Measurements from ENCODE around the gene GNAI2. TPM values are rescaled to one million over a fixed set of nuclear protein-coding genes. Genes with fewer than 3 reads are reported as not detected.

Gene GNAI2
- polyA plus RNA-seq, 1 of the 3 experiments (the other 2 are of a cell fraction) = 649 TPM

GRCh38 chr3:50237754-50238548, 1.9 kb downstream of the GNAI2 start (continued):
- TF ChIP-seq YY1 (IDR thresholded peaks at IDR 0.05; ENCODE audit: low read depth) (peak; percentile 87), IRF3 (IDR thresholded peaks at IDR 0.05; ENCODE audit: low read depth, low read length) (no peak)

- Histone ChIP-seq H3K27me3 (ENCODE audit: insufficient read depth) (no peaks in the 10 kb centered on the region), H3K9ac (peak overlapping the region; percentile 95), H3K9me2 (no peaks in the 10 kb centered on the region), H3K36me3 (replicated peaks in 1 of 2; ENCODE audit: control insufficient read depth in 1 of 2, insufficient read depth in 2 of 2, low read length in 1 of 2) (peaks cover 0 to 11% of the 10 kb centered on the region in 2 experiments), H3K27ac (ENCODE audit: low read depth in 2 of 2, low read length in 1 of 2) (peak overlapping the region; percentile 60 to 90), H3K4me2 (peak overlapping the region; percentile 96), H3K4me3 (ENCODE audit: low read depth in 2 of 2, low read length in 1 of 2) (peak overlapping the region; percentile 82 to 98), H2AFZ (ENCODE audit: low read depth) (no peak overlapping the region), H4K20me1 (ENCODE audit: insufficient read depth) (peaks cover 58% of the 10 kb centered on the region), H3K9me3 (no peaks in the 10 kb centered on the region), H3K79me2 (ENCODE audit: insufficient read depth) (peaks cover 76% of the 10 kb centered on the region), H3F3A (replicated peaks; ENCODE audit: insufficient read depth) (peaks cover 13% of the 10 kb centered on the region), H3K4me1 (ENCODE audit: control insufficient read depth in 1 of 2, insufficient read depth in 2 of 2, low read depth in 1 of 2, low read length in 1 of 2) (peaks cover 8 to 26% of the 10 kb centered on the region in 2 experiments; a peak in 2 of 4 replicates)
- 76% methylated on average over 6 of the region's 7 CpGs for WGBS (ENCODE audit: low lambda C conversion rate)
- ChIA-PET POLR2A (interaction anchor here (0.6 to 1.0 kb wide), 3 partner anchors 21 to 42 kb away, joined by 3 read pairs; no protein-coding TSS in a partner anchor), CTCF (interaction anchor here (0.6 to 61.6 kb wide), 6 partner anchors 6 to 200 kb away, joined by 3 to 1375 read pairs (median 218); partner anchors contain the start of genes GNAI2 and GNAT1)
- no peak for DNase-seq
- TF ChIP-seq RAD21 (IDR thresholded peaks at IDR 0.05; ENCODE audit: low read length) = no peak
- no peak for TF ChIP-seq RXRA (IDR thresholded peaks at IDR 0.05; ENCODE audit: borderline replicate concordance, low read depth)
- no peak for TF ChIP-seq TAF1 (IDR thresholded peaks at IDR 0.05; ENCODE audit: borderline replicate concordance, low read depth, low read length)
- no peak for TF ChIP-seq IRF3 (IDR thresholded peaks at IDR 0.05; ENCODE audit: low read depth, low read length)
- TF ChIP-seq MEF2A (IDR thresholded peaks at IDR 0.05; ENCODE audit: borderline replicate concordance, low read depth) = no peak
- no peak for TF ChIP-seq FOXJ3 (CRISPR knock-in tag; IDR thresholded peaks at IDR 0.05)
These were observed 2.6 kb downstream of the GNAI2 start for GRCh38 chr3:50238549-50239026.

GRCh38 chr3:50239649-50240048, 3.6 kb downstream of the GNAI2 start:
- Histone ChIP-seq H3K9ac (no peak overlapping the region), H4K20me1 (ENCODE audit: insufficient read depth) (peaks cover 67% of the 10 kb centered on the region), H3K9me3 (no peaks in the 10 kb centered on the region), H3K4me1 (ENCODE audit: control insufficient read depth in 1 of 2, insufficient read depth in 2 of 2, low read depth in 1 of 2, low read length in 1 of 2) (peaks cover 8 to 26% of the 10 kb centered on the region in 2 experiments; a peak in 2 of 4 replicates), H3K4me2 (peak overlapping the region; percentile 96), H3K36me3 (replicated peaks in 1 of 2; ENCODE audit: control insufficient read depth in 1 of 2, insufficient read depth in 2 of 2, low read length in 1 of 2) (peaks cover 0 to 13% of the 10 kb centered on the region in 2 experiments), H2AFZ (ENCODE audit: low read depth) (no peak overlapping the region), H3K4me3 (ENCODE audit: low read depth in 2 of 2, low read length in 1 of 2) (no peak overlapping the region; a peak in 1 of 4 replicates), H3K27me3 (ENCODE audit: insufficient read depth) (no peaks in the 10 kb centered on the region), H3F3A (replicated peaks; ENCODE audit: insufficient read depth) (peaks cover 24% of the 10 kb centered on the region), H3K27ac (ENCODE audit: low read depth in 2 of 2, low read length in 1 of 2) (no peak overlapping the region), H3K9me2 (no peaks in the 10 kb centered on the region), H3K79me2 (ENCODE audit: insufficient read depth) (peaks cover 87% of the 10 kb centered on the region)
- ChIA-PET POLR2A (interaction anchor here (0.6 kb wide), 1 partner anchor 25 kb away, joined by 3 read pairs; no protein-coding TSS in a partner anchor), CTCF (interaction anchor here (19.2 to 61.6 kb wide), 3 partner anchors 7 to 53 kb away, joined by 433 to 1375 read pairs (median 433); partner anchors contain the start of genes GNAI2 and GNAT1)
- whole genome bisulfite sequencing (ENCODE audit: low lambda C conversion rate) = 89% methylated on average over 4 of the region's 4 CpGs
- DNase-seq = no peak
- TF ChIP-seq CHD2 (IDR thresholded peaks at IDR 0.05; ENCODE audit: low read length, partially characterized antibody) (no peak), FOSL2 (IDR thresholded peaks at IDR 0.05; ENCODE audit: borderline replicate concordance, low read depth) (no peak), EP300 (IDR thresholded peaks at IDR 0.05; ENCODE audit: borderline replicate concordance in 1 of 2, low read depth in 1 of 2, low read length in 1 of 2) (no peak), FOXJ3 (CRISPR knock-in tag; IDR thresholded peaks at IDR 0.05) (no peak), TAF1 (IDR thresholded peaks at IDR 0.05; ENCODE audit: borderline replicate concordance, low read depth, low read length) (no peak), ZBTB33 (IDR thresholded peaks at IDR 0.05; ENCODE audit: borderline replicate concordance, low read depth) (no peak), GABPA (IDR thresholded peaks at IDR 0.05; ENCODE audit: low read depth) (no peak), GATA2 (CRISPR knock-in tag; IDR thresholded peaks at IDR 0.05) (no peak)
